HG03097 (cell line): Measurements from ENCODE around the gene SLC22A31.
"Not testable (repeated sequence)": the region's sequence is repeated elsewhere in the genome, so short reads cannot be mapped to it uniquely, and the experiment has no call there.

ENCODE experiments used
- ATAC-seq: cut with Tn5 transposase; IDR thresholded peaks from one replicate; pipeline ENCODE4 v1.9.1; 2021; ENCODE audit not compliant: unreplicated experiment, low FRiP score

SLC22A31 gene

GRCh38 chr16:89193576-89194293, 6.6 kb downstream of the SLC22A31 start:
- ATAC-seq, result no peak

GRCh38 chr16:89192956-89193575, 7.3 kb downstream of the SLC22A31 start:
- no peak for ATAC-seq

- ATAC-seq, result not testable (repeated sequence)
These were observed 8.0 kb downstream of the SLC22A31 start for GRCh38 chr16:89192186-89192955.

- no peak for ATAC-seq
These were observed 8.5 kb downstream of the SLC22A31 start for GRCh38 chr16:89191901-89192185.

GRCh38 chr16:89191033-89191900, 9.1 kb downstream of the SLC22A31 start:
- ATAC-seq, result no peak

- no peak for ATAC-seq
These were observed 10.0 kb downstream of the SLC22A31 start for GRCh38 chr16:89190150-89190958.

GRCh38 chr16:89189358-89190025, 10.8 kb downstream of the SLC22A31 start:
- ATAC-seq, result no peak

- not testable (repeated sequence) for ATAC-seq
These were observed 11.6 kb downstream of the SLC22A31 start for GRCh38 chr16:89188471-89189357.

- no peak for ATAC-seq
These were observed 12.5 kb downstream of the SLC22A31 start for GRCh38 chr16:89187770-89188392.

- no peak for ATAC-seq
These were observed 13.1 kb downstream of the SLC22A31 start for GRCh38 chr16:89187032-89187769.

- ATAC-seq, result not testable (repeated sequence)
These were observed 13.7 kb downstream of the SLC22A31 start for GRCh38 chr16:89186593-89187031.

- not testable (repeated sequence) for ATAC-seq
These were observed 14.3 kb downstream of the SLC22A31 start for GRCh38 chr16:89185887-89186592.

GRCh38 chr16:89184933-89185794, 15.2 kb downstream of the SLC22A31 start:
- ATAC-seq, result no peak

- ATAC-seq, result no peak
These were observed 15.7 kb downstream of the SLC22A31 start for GRCh38 chr16:89184677-89184932.

GRCh38 chr16:89183975-89184676, 16.2 kb downstream of the SLC22A31 start:
- no peak for ATAC-seq
